ENCODE data around the gene LAMTOR1. TPM values are rescaled to one million over a fixed set of nuclear protein-coding genes. Genes with fewer than 3 reads are reported as not detected.

The LAMTOR1 gene
- total RNA-seq, 1 donor from 2014 or later: 87.2 TPM

GRCh38 chr11:72066855-72067254, 36.2 kb downstream of the LAMTOR1 start:
- intact Hi-C loops (cut with micrococcal nuclease): no loop called here
- DNase-seq: no peak
- peaks cover 19% of the 10 kb centered on the region for H3K36me3 Mint-ChIP-seq (ENCODE audit: low read depth)
- H3K4me3 Mint-ChIP-seq: no peak overlapping the region
- peaks cover 27% of the 10 kb centered on the region for H3K4me1 Mint-ChIP-seq
- no peak overlapping the region for H3K27ac Mint-ChIP-seq
- no peaks in the 10 kb centered on the region for H3K27me3 Mint-ChIP-seq
- CTCF ChIA-PET: interaction anchor here (1.5 kb wide), 1 partner anchor 19 kb away, joined by 3 read pairs; no protein-coding TSS in a partner anchor
- H3K9me3 Mint-ChIP-seq: no peaks in the 10 kb centered on the region
- TF ChIP-seq CTCF (IDR thresholded peaks at IDR 0.05): no peak
- POLR2A ChIA-PET: no interaction called here
- ATAC-seq (ENCODE audit: low read depth): no peak

- H3K36me3 Mint-ChIP-seq (ENCODE audit: low read depth): peaks cover 6% of the 10 kb centered on the region
- H3K27me3 Mint-ChIP-seq: no peaks in the 10 kb centered on the region
- peak overlapping the region; percentile 30 for H3K27ac Mint-ChIP-seq
- intact Hi-C loops (cut with micrococcal nuclease): no loop called here
- no peaks in the 10 kb centered on the region for H3K9me3 Mint-ChIP-seq
- peaks cover 7% of the 10 kb centered on the region for H3K4me1 Mint-ChIP-seq
- ATAC-seq (ENCODE audit: low read depth): no peak
- CTCF ChIA-PET: no interaction called here
- DNase-seq: no peak
- H3K4me3 Mint-ChIP-seq: no peak overlapping the region
- no peak for TF ChIP-seq CTCF (IDR thresholded peaks at IDR 0.05)
- POLR2A ChIA-PET: interaction anchor here (0.6 to 0.7 kb wide), 2 partner anchors 97 to 346 kb away, joined by 3 to 8 read pairs; no protein-coding TSS in a partner anchor
These were observed 41.2 kb downstream of the LAMTOR1 start for GRCh38 chr11:72061739-72062396.

GRCh38 chr11:72058416-72059034, 44.6 kb downstream of the LAMTOR1 start:
- Mint-ChIP-seq H3K9me3 (no peaks in the 10 kb centered on the region), H3K36me3 (ENCODE audit: low read depth) (no peaks in the 10 kb centered on the region), H3K27ac (no peak overlapping the region), H3K4me1 (peaks cover 7% of the 10 kb centered on the region), H3K27me3 (no peaks in the 10 kb centered on the region), H3K4me3 (no peak overlapping the region)
- POLR2A ChIA-PET: interaction anchor here (1.7 kb wide), 1 partner anchor 19 kb away, joined by 3 read pairs; no protein-coding TSS in a partner anchor
- CTCF ChIA-PET: no interaction called here
- no peak for TF ChIP-seq CTCF (IDR thresholded peaks at IDR 0.05)
- intact Hi-C loops (cut with micrococcal nuclease): no loop called here
- DNase-seq: no peak
- ATAC-seq (ENCODE audit: low read depth): no peak

GRCh38 chr11:72048766-72049460, 54.2 kb downstream of the LAMTOR1 start:
- ChIA-PET POLR2A (no interaction called here), CTCF (interaction anchor here (0.8 to 1.6 kb wide), 3 partner anchors 17 to 42 kb away, joined by 3 read pairs; no protein-coding TSS in a partner anchor)
- DNase-seq: no peak
- intact Hi-C loops (cut with micrococcal nuclease): no loop called here
- Mint-ChIP-seq H3K4me1 (no peaks in the 10 kb centered on the region), H3K9me3 (no peaks in the 10 kb centered on the region), H3K36me3 (ENCODE audit: low read depth) (peaks cover 4% of the 10 kb centered on the region), H3K4me3 (no peak overlapping the region), H3K27ac (no peak overlapping the region), H3K27me3 (no peaks in the 10 kb centered on the region)
- TF ChIP-seq CTCF (IDR thresholded peaks at IDR 0.05): no peak
- ATAC-seq (ENCODE audit: low read depth): no peak

Other genes with a start within 250 kb of the LAMTOR1 start
- gene DEFB131B, start 224.8 kb downstream of the LAMTOR1 start, total RNA-seq: not detected in 2 replicates
- 18.4 and 20.8 TPM in 2 replicates for gene XNDC1N, start 174.7 kb downstream of the LAMTOR1 start, total RNA-seq
- gene RNF121, start 174.3 kb downstream of the LAMTOR1 start, total RNA-seq: 44.4 and 47.4 TPM in 2 replicates
- 26.8 and 27.5 TPM in 2 replicates for gene IL18BP, start 104.4 kb downstream of the LAMTOR1 start, total RNA-seq
- 146 and 163 TPM in 2 replicates for gene NUMA1, start 22.8 kb downstream of the LAMTOR1 start, total RNA-seq
- gene LRRC51, start 22.4 kb downstream of the LAMTOR1 start, total RNA-seq: 4.1 and 4.5 TPM in 2 replicates
- gene TOMT, start 2.6 kb upstream of the LAMTOR1 start, total RNA-seq: not detected in 2 replicates
- gene ANAPC15, start 9.4 kb upstream of the LAMTOR1 start, total RNA-seq: 44.4 and 56.3 TPM in 2 replicates
- not detected in 2 replicates for gene FOLR3, start 32.4 kb upstream of the LAMTOR1 start, total RNA-seq
- gene FOLR1, start 88.8 kb upstream of the LAMTOR1 start, total RNA-seq: not detected in 2 replicates
- 0.67 and 0.76 TPM in 2 replicates for gene FOLR2, start 113.5 kb upstream of the LAMTOR1 start, total RNA-seq
- 107 and 129 TPM in 2 replicates for gene INPPL1, start 121.5 kb upstream of the LAMTOR1 start, total RNA-seq
- not detected in 2 replicates for gene PHOX2A, start 140.9 kb upstream of the LAMTOR1 start, total RNA-seq